ENCODE data around the gene AMD1. TPM values are rescaled to one million over a fixed set of nuclear protein-coding genes. Genes with fewer than 3 reads are reported as not detected.

AMD1 gene
- total and polyA plus RNA-seq, 10 of the 15 experiments (the other 5 are each of a cell fraction or from before 2014, with no cell fraction given): 58.2 to 116 (median 79.3) TPM

- TF ChIP-seq PBX3 (IDR thresholded peaks at IDR 0.05; ENCODE audit: insufficient replicate concordance, low read depth, low read length): no peak
- TF ChIP-seq RELB (IDR thresholded peaks at IDR 0.05; ENCODE audit: low read depth): no peak
- no peak for TF ChIP-seq KLF5 (IDR thresholded peaks at IDR 0.05; ENCODE audit: partially characterized antibody)
- TF ChIP-seq STAT3 (IDR thresholded peaks at IDR 0.05; ENCODE audit: low read depth, low read length): no peak
- no peak for TF ChIP-seq CREM (IDR thresholded peaks at IDR 0.05; ENCODE audit: low read depth)
- no peak for TF ChIP-seq IKZF1 (conservative IDR thresholded peaks at IDR 0.05)
- no peak for TF ChIP-seq NR2C2 (IDR thresholded peaks at IDR 0.05; ENCODE audit: borderline replicate concordance, control insufficient read depth, insufficient read length, low read depth)
- TF ChIP-seq IRF3 (IDR thresholded peaks at IDR 0.05): no peak
Measured at GRCh38 chr6:110939429-110940200, 65.0 kb downstream of the AMD1 start (continued).

Data from GM12878 (cell line).